ENCODE data around the gene DSP. TPM values are rescaled to one million over a fixed set of nuclear protein-coding genes. Genes with fewer than 3 reads are reported as not detected.

Gene DSP
- total RNA-seq, 1 experiment from 2014 or later = 76.1 TPM

DNA sequence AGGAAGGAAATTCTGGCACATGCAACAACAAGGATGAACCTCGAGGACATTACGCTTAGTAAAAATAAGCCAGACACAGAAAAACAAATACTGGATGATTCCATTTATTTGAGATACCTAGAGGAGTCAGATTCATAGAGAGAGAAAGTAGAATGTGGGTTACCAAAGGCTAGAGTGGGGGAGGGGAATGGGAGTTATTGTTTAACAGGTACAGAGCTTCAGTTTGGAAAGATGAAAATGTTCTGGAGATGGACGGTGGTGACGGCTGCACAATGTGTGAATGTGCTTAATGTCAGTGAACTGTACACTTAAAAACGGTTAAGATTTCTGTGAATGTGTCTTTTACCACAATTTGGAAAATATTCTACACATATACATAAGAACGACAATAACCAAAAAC, 33.9 kb upstream of the DSP start:
- Mint-ChIP-seq H3K4me3 (no peak overlapping the region), H3K36me3 (no peaks in the 10 kb centered on the region), H3K4me1 (peaks cover 21% of the 10 kb centered on the region), H3K27ac (no peak overlapping the region), H3K27me3 (ENCODE audit: low read depth) (no peaks in the 10 kb centered on the region), H3K9me3 (no peaks in the 10 kb centered on the region)
- ATAC-seq (no peak), DNase-seq (ENCODE audit: low spot score) (no peak)
- ChIA-PET POLR2A (no interaction called here), CTCF (no interaction called here)
- TF ChIP-seq, protein P1, sequence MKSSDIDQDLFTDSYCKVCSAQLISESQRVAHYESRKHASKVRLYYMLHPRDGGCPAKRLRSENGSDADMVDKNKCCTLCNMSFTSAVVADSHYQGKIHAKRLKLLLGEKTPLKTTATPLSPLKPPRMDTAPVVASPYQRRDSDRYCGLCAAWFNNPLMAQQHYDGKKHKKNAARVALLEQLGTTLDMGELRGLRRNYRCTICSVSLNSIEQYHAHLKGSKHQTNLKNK (CRISPR knock-in tag; IDR thresholded peaks at IDR 0.05) = no peak
- TF ChIP-seq, protein P2, sequence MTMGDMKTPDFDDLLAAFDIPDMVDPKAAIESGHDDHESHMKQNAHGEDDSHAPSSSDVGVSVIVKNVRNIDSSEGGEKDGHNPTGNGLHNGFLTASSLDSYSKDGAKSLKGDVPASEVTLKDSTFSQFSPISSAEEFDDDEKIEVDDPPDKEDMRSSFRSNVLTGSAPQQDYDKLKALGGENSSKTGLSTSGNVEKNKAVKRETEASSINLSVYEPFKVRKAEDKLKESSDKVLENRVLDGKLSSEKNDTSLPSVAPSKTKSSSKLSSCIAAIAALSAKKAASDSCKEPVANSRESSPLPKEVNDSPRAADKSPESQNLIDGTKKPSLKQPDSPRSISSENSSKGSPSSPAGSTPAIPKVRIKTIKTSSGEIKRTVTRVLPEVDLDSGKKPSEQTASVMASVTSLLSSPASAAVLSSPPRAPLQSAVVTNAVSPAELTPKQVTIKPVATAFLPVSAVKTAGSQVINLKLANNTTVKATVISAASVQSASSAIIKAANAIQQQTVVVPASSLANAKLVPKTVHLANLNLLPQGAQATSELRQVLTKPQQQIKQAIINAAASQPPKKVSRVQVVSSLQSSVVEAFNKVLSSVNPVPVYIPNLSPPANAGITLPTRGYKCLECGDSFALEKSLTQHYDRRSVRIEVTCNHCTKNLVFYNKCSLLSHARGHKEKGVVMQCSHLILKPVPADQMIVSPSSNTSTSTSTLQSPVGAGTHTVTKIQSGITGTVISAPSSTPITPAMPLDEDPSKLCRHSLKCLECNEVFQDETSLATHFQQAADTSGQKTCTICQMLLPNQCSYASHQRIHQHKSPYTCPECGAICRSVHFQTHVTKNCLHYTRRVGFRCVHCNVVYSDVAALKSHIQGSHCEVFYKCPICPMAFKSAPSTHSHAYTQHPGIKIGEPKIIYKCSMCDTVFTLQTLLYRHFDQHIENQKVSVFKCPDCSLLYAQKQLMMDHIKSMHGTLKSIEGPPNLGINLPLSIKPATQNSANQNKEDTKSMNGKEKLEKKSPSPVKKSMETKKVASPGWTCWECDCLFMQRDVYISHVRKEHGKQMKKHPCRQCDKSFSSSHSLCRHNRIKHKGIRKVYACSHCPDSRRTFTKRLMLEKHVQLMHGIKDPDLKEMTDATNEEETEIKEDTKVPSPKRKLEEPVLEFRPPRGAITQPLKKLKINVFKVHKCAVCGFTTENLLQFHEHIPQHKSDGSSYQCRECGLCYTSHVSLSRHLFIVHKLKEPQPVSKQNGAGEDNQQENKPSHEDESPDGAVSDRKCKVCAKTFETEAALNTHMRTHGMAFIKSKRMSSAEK (CRISPR knock-in tag; IDR thresholded peaks at IDR 0.05; ENCODE audit: borderline replicate concordance) = no peak
- TF ChIP-seq, protein P3, sequence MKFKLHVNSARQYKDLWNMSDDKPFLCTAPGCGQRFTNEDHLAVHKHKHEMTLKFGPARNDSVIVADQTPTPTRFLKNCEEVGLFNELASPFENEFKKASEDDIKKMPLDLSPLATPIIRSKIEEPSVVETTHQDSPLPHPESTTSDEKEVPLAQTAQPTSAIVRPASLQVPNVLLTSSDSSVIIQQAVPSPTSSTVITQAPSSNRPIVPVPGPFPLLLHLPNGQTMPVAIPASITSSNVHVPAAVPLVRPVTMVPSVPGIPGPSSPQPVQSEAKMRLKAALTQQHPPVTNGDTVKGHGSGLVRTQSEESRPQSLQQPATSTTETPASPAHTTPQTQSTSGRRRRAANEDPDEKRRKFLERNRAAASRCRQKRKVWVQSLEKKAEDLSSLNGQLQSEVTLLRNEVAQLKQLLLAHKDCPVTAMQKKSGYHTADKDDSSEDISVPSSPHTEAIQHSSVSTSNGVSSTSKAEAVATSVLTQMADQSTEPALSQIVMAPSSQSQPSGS (CRISPR knock-in tag; IDR thresholded peaks at IDR 0.05; ENCODE audit: borderline replicate concordance, low read depth) = no peak
- no peak for TF ChIP-seq GABPB1 (CRISPR knock-in tag; IDR thresholded peaks at IDR 0.05)

DNA sequence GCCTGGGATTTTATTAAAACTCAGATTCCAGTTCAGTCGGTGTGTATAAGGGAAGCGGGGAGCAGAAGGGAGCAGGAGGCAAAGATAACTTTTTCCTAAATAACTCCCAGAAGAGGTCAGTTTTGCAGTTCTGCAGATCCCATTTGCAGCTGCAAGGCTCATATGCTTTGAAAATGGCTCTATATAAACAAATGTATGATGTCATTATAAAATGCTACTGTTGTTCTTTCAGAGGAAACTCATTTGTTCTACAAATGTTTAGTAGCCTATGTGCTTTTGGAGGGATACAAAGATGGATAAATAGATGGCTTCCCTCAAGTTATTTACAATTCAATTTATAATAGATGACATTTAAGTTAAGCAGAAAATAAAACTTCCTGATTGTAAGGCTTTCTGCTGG, 29.2 kb upstream of the DSP start:
- Mint-ChIP-seq H3K4me3 (no peak overlapping the region), H3K9me3 (no peaks in the 10 kb centered on the region), H3K4me1 (no peaks in the 10 kb centered on the region), H3K27me3 (ENCODE audit: low read depth) (no peaks in the 10 kb centered on the region), H3K27ac (no peak overlapping the region), H3K36me3 (no peaks in the 10 kb centered on the region)
- CTCF ChIA-PET = no interaction called here
- no peak for DNase-seq (ENCODE audit: low spot score)
- POLR2A ChIA-PET = no interaction called here
- ATAC-seq = no peak
- TF ChIP-seq ZNF317 (CRISPR knock-in tag; IDR thresholded peaks at IDR 0.05; ENCODE audit: borderline replicate concordance, low read depth) = no peak
- no peak for TF ChIP-seq PRRX2 (CRISPR knock-in tag; IDR thresholded peaks at IDR 0.05)
- no peak for TF ChIP-seq ZNF423 (CRISPR knock-in tag; IDR thresholded peaks at IDR 0.05)
- TF ChIP-seq, protein P4, sequence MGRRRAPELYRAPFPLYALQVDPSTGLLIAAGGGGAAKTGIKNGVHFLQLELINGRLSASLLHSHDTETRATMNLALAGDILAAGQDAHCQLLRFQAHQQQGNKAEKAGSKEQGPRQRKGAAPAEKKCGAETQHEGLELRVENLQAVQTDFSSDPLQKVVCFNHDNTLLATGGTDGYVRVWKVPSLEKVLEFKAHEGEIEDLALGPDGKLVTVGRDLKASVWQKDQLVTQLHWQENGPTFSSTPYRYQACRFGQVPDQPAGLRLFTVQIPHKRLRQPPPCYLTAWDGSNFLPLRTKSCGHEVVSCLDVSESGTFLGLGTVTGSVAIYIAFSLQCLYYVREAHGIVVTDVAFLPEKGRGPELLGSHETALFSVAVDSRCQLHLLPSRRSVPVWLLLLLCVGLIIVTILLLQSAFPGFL (CRISPR knock-in tag; IDR thresholded peaks at IDR 0.05; ENCODE audit: borderline replicate concordance) = no peak
- TF ChIP-seq CREB1 (CRISPR knock-in tag; IDR thresholded peaks at IDR 0.05) = no peak
- no peak for TF ChIP-seq IRF2 (CRISPR knock-in tag; IDR thresholded peaks at IDR 0.05; ENCODE audit: borderline replicate concordance, low read depth)
- no peak for TF ChIP-seq FOXP1 (CRISPR knock-in tag; IDR thresholded peaks at IDR 0.05; ENCODE audit: borderline replicate concordance)
- no peak for TF ChIP-seq SMAD4 (CRISPR knock-in tag; IDR thresholded peaks at IDR 0.05)
- TF ChIP-seq, protein P5, sequence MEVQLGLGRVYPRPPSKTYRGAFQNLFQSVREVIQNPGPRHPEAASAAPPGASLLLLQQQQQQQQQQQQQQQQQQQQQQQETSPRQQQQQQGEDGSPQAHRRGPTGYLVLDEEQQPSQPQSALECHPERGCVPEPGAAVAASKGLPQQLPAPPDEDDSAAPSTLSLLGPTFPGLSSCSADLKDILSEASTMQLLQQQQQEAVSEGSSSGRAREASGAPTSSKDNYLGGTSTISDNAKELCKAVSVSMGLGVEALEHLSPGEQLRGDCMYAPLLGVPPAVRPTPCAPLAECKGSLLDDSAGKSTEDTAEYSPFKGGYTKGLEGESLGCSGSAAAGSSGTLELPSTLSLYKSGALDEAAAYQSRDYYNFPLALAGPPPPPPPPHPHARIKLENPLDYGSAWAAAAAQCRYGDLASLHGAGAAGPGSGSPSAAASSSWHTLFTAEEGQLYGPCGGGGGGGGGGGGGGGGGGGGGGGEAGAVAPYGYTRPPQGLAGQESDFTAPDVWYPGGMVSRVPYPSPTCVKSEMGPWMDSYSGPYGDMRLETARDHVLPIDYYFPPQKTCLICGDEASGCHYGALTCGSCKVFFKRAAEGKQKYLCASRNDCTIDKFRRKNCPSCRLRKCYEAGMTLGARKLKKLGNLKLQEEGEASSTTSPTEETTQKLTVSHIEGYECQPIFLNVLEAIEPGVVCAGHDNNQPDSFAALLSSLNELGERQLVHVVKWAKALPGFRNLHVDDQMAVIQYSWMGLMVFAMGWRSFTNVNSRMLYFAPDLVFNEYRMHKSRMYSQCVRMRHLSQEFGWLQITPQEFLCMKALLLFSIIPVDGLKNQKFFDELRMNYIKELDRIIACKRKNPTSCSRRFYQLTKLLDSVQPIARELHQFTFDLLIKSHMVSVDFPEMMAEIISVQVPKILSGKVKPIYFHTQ (CRISPR knock-in tag; IDR thresholded peaks at IDR 0.05) = no peak
- TF ChIP-seq, protein P2 (CRISPR knock-in tag; IDR thresholded peaks at IDR 0.05; ENCODE audit: borderline replicate concordance) = no peak
- TF ChIP-seq JUN (CRISPR knock-in tag; IDR thresholded peaks at IDR 0.05) = no peak
- TF ChIP-seq SOX15 (CRISPR knock-in tag; IDR thresholded peaks at IDR 0.05) = no peak
- no peak for TF ChIP-seq NR2C2 (CRISPR knock-in tag; IDR thresholded peaks at IDR 0.05)
- TF ChIP-seq EMX1 (CRISPR knock-in tag; IDR thresholded peaks at IDR 0.05) = no peak
- no peak for TF ChIP-seq CREM (CRISPR knock-in tag; IDR thresholded peaks at IDR 0.05)
- TF ChIP-seq, protein P6, sequence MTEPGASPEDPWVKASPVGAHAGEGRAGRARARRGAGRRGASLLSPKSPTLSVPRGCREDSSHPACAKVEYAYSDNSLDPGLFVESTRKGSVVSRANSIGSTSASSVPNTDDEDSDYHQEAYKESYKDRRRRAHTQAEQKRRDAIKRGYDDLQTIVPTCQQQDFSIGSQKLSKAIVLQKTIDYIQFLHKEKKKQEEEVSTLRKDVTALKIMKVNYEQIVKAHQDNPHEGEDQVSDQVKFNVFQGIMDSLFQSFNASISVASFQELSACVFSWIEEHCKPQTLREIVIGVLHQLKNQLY (CRISPR knock-in tag; IDR thresholded peaks at IDR 0.05) = no peak
